Panc1 (cell line): Measurements from ENCODE around the gene ITPR2.

ENCODE experiments used
- POLR2AphosphoS5 ChIP-seq: IDR thresholded peaks from 2 replicates; pipeline ENCODE4 v1.6.1; 2012; ENCODE audit warnings: mild to moderate bottlenecking, low read depth, low read length, moderate library complexity
- SIN3A ChIP-seq: IDR thresholded peaks from 2 replicates; pipeline ENCODE4 v1.6.1; 2012; ENCODE audit warnings: low read depth, mild to moderate bottlenecking, low read length, moderate library complexity, borderline replicate concordance; ENCODE audit not compliant: insufficient read depth
- TCF7L2 ChIP-seq: IDR thresholded peaks from 2 replicates; pipeline ENCODE4 v1.6.1; 2011; ENCODE audit warnings: mild to moderate bottlenecking, low read depth, low read length, inconsistent platforms
- TF ChIP-seq, protein P1 (sequence below): fragments of 450-650 bp; IDR thresholded peaks from 2 replicates; pipeline ENCODE4 v1.5.1; 2017; ENCODE audit warnings: mild to moderate bottlenecking

DNA sequence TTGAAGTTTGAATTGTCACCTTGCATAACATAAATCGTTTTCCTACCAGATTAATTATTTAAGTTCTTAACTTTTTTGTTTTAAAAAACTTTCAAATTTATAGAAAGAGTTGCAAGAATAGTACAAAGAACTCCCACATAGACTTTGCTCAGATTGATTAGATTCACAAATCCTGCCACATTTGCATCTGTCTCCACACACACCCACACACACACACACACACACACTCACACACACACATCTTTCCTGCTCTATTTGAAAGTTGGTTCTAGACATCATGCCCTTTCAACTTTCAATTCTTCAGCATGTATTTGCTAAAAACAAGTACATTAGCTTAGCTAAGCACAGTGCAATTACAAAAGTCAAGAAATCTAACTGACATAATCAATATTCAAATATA, 184.0 kb downstream of the ITPR2 start:
- TF ChIP-seq, protein P1, sequence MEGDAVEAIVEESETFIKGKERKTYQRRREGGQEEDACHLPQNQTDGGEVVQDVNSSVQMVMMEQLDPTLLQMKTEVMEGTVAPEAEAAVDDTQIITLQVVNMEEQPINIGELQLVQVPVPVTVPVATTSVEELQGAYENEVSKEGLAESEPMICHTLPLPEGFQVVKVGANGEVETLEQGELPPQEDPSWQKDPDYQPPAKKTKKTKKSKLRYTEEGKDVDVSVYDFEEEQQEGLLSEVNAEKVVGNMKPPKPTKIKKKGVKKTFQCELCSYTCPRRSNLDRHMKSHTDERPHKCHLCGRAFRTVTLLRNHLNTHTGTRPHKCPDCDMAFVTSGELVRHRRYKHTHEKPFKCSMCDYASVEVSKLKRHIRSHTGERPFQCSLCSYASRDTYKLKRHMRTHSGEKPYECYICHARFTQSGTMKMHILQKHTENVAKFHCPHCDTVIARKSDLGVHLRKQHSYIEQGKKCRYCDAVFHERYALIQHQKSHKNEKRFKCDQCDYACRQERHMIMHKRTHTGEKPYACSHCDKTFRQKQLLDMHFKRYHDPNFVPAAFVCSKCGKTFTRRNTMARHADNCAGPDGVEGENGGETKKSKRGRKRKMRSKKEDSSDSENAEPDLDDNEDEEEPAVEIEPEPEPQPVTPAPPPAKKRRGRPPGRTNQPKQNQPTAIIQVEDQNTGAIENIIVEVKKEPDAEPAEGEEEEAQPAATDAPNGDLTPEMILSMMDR, result no peak
- TF ChIP-seq SIN3A, result no peak
- TF ChIP-seq TCF7L2, result no peak
- TF ChIP-seq POLR2AphosphoS5, result no peak
